K562 (cell line): Measurements from ENCODE around the gene LTB4R2. TPM values are rescaled to one million over a fixed set of nuclear protein-coding genes. Genes with fewer than 3 reads are reported as not detected.

Experiments
- BACH1 ChIP-seq: fragments of 200-800 bp; sonication (Bioruptor generic); IDR thresholded peaks from 2 replicates; pipeline ENCODE4 v1.6.1; 2016; ENCODE audit warnings: missing genetic modification characterization, missing compliant biosample characterization
- BRD9 ChIP-seq: fragments of 450-650 bp; IDR thresholded peaks from 2 replicates; pipeline ENCODE4 v1.6.1; 2018; ENCODE audit warnings: low read depth; ENCODE audit not compliant: partially characterized antibody
- CBX3 ChIP-seq, 2 experiments: IDR thresholded peaks; 1 replicate in 1 of 2; 2 replicates in 1 of 2; pipeline ENCODE4 v1.6.1; 2012; ENCODE audit warnings: inconsistent platforms in 2 of 2, low read length in 2 of 2, borderline replicate concordance in 1 of 2, control low read depth in 1 of 2
- CTBP1 ChIP-seq: fragments of 450-650 bp; IDR thresholded peaks from 2 replicates; pipeline ENCODE4 v1.6.1; 2016; ENCODE audit warnings: borderline replicate concordance
- ELF1 ChIP-seq: fragments of 200-800 bp; sonication (Bioruptor generic); IDR thresholded peaks from 2 replicates; pipeline ENCODE4 v1.6.1; 2016; ENCODE audit warnings: missing genetic modification characterization, missing compliant biosample characterization
- ESRRA ChIP-seq: fragments of 450-650 bp; IDR thresholded peaks from 2 replicates; pipeline ENCODE4 v1.6.1; 2014; ENCODE audit warnings: low read depth, mild to moderate bottlenecking, moderate library complexity, borderline replicate concordance
- HDAC1 ChIP-seq, 2 experiments: fragments of 450-650 bp; IDR thresholded peaks; 2 replicates each; pipeline ENCODE4 v1.6.1; 2016 to 2017; ENCODE audit warnings: inconsistent platforms in 1 of 2, mild to moderate bottlenecking in 1 of 2, moderate library complexity in 1 of 2
- MYNN ChIP-seq, 2 experiments: sonication (generic); formaldehyde crosslinking in 1 of 2; IDR thresholded peaks; 2 replicates each; pipeline versions ENCODE4 v1.5.0 to v1.6.1; 2016 to 2020; ENCODE audit warnings: antibody characterized with exemption in 1 of 2, missing genetic modification reagents in 1 of 2
- NFRKB ChIP-seq: fragments of 450-650 bp; IDR thresholded peaks from 2 replicates; pipeline ENCODE4 v1.6.1; 2016; ENCODE audit warnings: low read depth
- RFX5 ChIP-seq: IDR thresholded peaks from 2 replicates; pipeline ENCODE4 v1.6.1; 2011; ENCODE audit warnings: low read depth, mild to moderate bottlenecking, improper control_type of control experiment, low read length
- TARDBP ChIP-seq: fragments of 450-650 bp; IDR thresholded peaks from 2 replicates; pipeline ENCODE4 v1.6.1; 2016
- THRAP3 ChIP-seq: fragments of 450-650 bp; IDR thresholded peaks from 2 replicates; pipeline ENCODE4 v1.6.1; 2016; ENCODE audit warnings: mild to moderate bottlenecking, inconsistent platforms, borderline replicate concordance
- XRCC4 ChIP-seq: IDR thresholded peaks from one replicate; pipeline ENCODE4 v1.6.1; 2011; ENCODE audit not compliant: insufficient read depth, insufficient read length; ENCODE audit errors: extremely low read depth
- ZBTB17 ChIP-seq: fragments of 450-650 bp; formaldehyde crosslinking; IDR thresholded peaks from 2 replicates; pipeline ENCODE4 v1.4.0; 2020; ENCODE audit warnings: mild to moderate bottlenecking
- ZNF197 ChIP-seq: fragments of 200-800 bp; sonication (Bioruptor generic); IDR thresholded peaks from 2 replicates; pipeline ENCODE4 v1.6.1; 2016; ENCODE audit warnings: low read depth, missing genetic modification characterization, missing compliant biosample characterization
- ZNF24 ChIP-seq: fragments of 450-650 bp; IDR thresholded peaks from 2 replicates; pipeline ENCODE4 v1.6.1; 2016
- ZNF445 ChIP-seq: fragments of 250-450 bp; sonication (Bioruptor Pico); IDR thresholded peaks from 2 replicates; pipeline ENCODE4 v1.4.0; 2020; ENCODE audit warnings: low read depth, mild to moderate bottlenecking, moderate library complexity
- ZNF696 ChIP-seq: fragments of 250-450 bp; sonication (Bioruptor Pico); conservative IDR thresholded peaks from 2 replicates; pipeline ENCODE4 v1.4.0; 2020; ENCODE audit warnings: mild to moderate bottlenecking, moderate library complexity
- polyA plus RNA-seq, 8 experiments: library from polyadenylated mRNA; depleted of rRNA in 4 of 8; stranded (reverse) in 5 of 8; unstranded in 3 of 8; fragments of >200 nt; fragmentation: Nextera tagmentation in 2 of 8; fragmentation: Illumina TruSeq in 1 of 8; extraction: Ambion mirVana in 2 of 8; extraction: Trizol in 1 of 8; gene quantifications; 2 replicates each; pipeline versions ENCODE4 v1.2.1 to v1.2.3, GENCODE V29; 2011 to 2014; ENCODE audit warnings: inconsistent platforms in 1 of 8, missing spikeins in 1 of 8
- total RNA-seq, 7 experiments: library from RNA; depleted of rRNA in 6 of 7; stranded (reverse); fragments of >200 nt in 6 of 7; fragmentation: Illumina TruSeq in 2 of 7; extraction: Trizol in 2 of 7; gene quantifications; 2 replicates each; pipeline versions ENCODE4 v1.2.1 to v1.2.3, GENCODE V29; 2011 to 2021; ENCODE audit warnings: low replicate concordance in 1 of 7
- TF ChIP-seq, protein P1 (sequence below): conservative IDR thresholded peaks from 2 replicates; pipeline ENCODE4 v1.6.1; 2011; ENCODE audit warnings: low read depth, mild to moderate bottlenecking, low read length; ENCODE audit not compliant: control insufficient read depth
- TF ChIP-seq, protein P2 (sequence below): fragments of 250-450 bp; sonication (Bioruptor Pico); IDR thresholded peaks from 2 replicates; pipeline ENCODE4 v1.9.0; 2021; ENCODE audit warnings: mild to moderate bottlenecking, inconsistent platforms
- TF ChIP-seq, protein P3 (sequence below): fragments of 450-650 bp; IDR thresholded peaks from 2 replicates; pipeline ENCODE4 v1.6.1; 2016
- TF ChIP-seq, protein P4 (sequence below): fragments of 450-650 bp; formaldehyde crosslinking; IDR thresholded peaks from 2 replicates; pipeline ENCODE4 v1.4.0; 2020; ENCODE audit warnings: mild to moderate bottlenecking, mixed read lengths

Gene LTB4R2
- total and polyA plus RNA-seq, 9 of the 15 experiments (the other 6 are each of a cell fraction or from before 2014, with no cell fraction given), result 0.03 to 11.6 (median 2.8) TPM; not detected in 1

DNA sequence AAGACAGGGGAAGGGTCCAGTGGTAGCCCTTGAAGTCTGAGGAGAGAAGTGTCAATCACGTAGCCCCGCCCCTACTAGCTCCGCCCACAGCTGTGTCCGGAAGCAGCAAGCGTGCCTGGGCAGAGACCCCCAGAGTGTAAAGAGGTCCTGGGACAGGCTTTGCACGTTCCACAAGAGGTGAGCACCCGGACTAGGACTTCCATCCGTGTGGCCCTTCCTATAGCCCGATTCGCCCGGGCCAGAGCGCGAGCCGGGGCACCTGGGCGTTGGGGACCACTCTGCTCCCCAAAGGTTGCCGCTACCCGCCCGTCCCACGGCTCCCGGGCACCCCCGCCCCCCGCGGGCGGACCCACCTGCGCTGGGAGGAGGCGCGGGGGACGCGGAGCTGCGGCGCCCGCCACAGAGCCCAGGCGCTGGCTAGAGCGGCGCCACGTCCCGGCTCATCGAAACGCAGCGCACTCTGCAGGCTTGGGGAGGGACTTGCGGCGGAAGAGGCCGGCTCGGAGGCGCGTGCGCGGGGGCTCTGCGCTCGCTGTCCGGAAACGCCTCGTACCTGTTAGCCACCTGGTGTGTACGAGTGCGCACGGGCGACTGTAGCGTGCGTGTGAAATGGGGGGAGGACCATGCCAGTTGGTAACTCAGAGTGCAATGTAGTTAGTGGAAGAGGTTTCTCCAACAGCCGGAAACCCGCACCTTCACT is 38.7 kb upstream of the LTB4R2 start, which contains the start of gene RABGGTA (continued):
- peak; percentile 45; the same call in 1 of the 2 replicates for TF ChIP-seq TARDBP
- TF ChIP-seq ZNF445 (CRISPR knock-in tag), result no peak
- peak; percentile 89 for TF ChIP-seq ELF1
- TF ChIP-seq ZBTB17, result no peak
- TF ChIP-seq ZNF24, result 0 out of 2 replicates have a peak, but pooled peaks have one; percentile 20
- TF ChIP-seq RFX5, result no peak
- TF ChIP-seq ESRRA, result peak; percentile 58; the same call in 1 of the 2 replicates
- no peak for TF ChIP-seq ZNF696 (CRISPR knock-in tag)
- TF ChIP-seq CTBP1, result peak; percentile 82; the same call in 1 of the 2 replicates
- TF ChIP-seq MYNN (IDR thresholded peaks at IDR 0.05), result no peak
- TF ChIP-seq MYNN (CRISPR knock-in tag; IDR thresholded peaks at IDR 0.05), result no peak
- 0 out of 3 replicates have a peak, but pooled peaks of 1 of the 2 experiments have one; percentile 45 for TF ChIP-seq CBX3 (IDR thresholded peaks at IDR 0.05; ENCODE audit: borderline replicate concordance in 1 of 2, low read length in 2 of 2)
- no peak for TF ChIP-seq ZNF197
- no peak for TF ChIP-seq XRCC4
- TF ChIP-seq, protein P1, sequence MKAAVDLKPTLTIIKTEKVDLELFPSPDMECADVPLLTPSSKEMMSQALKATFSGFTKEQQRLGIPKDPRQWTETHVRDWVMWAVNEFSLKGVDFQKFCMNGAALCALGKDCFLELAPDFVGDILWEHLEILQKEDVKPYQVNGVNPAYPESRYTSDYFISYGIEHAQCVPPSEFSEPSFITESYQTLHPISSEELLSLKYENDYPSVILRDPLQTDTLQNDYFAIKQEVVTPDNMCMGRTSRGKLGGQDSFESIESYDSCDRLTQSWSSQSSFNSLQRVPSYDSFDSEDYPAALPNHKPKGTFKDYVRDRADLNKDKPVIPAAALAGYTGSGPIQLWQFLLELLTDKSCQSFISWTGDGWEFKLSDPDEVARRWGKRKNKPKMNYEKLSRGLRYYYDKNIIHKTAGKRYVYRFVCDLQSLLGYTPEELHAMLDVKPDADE, result peak; percentile 60; the same call in 1 of the 2 replicates
- TF ChIP-seq, protein P2, sequence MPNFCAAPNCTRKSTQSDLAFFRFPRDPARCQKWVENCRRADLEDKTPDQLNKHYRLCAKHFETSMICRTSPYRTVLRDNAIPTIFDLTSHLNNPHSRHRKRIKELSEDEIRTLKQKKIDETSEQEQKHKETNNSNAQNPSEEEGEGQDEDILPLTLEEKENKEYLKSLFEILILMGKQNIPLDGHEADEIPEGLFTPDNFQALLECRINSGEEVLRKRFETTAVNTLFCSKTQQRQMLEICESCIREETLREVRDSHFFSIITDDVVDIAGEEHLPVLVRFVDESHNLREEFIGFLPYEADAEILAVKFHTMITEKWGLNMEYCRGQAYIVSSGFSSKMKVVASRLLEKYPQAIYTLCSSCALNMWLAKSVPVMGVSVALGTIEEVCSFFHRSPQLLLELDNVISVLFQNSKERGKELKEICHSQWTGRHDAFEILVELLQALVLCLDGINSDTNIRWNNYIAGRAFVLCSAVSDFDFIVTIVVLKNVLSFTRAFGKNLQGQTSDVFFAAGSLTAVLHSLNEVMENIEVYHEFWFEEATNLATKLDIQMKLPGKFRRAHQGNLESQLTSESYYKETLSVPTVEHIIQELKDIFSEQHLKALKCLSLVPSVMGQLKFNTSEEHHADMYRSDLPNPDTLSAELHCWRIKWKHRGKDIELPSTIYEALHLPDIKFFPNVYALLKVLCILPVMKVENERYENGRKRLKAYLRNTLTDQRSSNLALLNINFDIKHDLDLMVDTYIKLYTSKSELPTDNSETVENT (CRISPR knock-in tag), result peak; percentile 99
- 0 out of 4 replicates have a peak, but pooled peaks of 1 of the 2 experiments have one; percentile 40 for TF ChIP-seq HDAC1 (IDR thresholded peaks at IDR 0.05)
- no peak for TF ChIP-seq NFRKB
- TF ChIP-seq, protein P3, sequence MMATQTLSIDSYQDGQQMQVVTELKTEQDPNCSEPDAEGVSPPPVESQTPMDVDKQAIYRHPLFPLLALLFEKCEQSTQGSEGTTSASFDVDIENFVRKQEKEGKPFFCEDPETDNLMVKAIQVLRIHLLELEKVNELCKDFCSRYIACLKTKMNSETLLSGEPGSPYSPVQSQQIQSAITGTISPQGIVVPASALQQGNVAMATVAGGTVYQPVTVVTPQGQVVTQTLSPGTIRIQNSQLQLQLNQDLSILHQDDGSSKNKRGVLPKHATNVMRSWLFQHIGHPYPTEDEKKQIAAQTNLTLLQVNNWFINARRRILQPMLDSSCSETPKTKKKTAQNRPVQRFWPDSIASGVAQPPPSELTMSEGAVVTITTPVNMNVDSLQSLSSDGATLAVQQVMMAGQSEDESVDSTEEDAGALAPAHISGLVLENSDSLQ, result peak; percentile 98
- no peak for TF ChIP-seq THRAP3
- TF ChIP-seq BRD9, result no peak
- no peak for TF ChIP-seq BACH1 (tag)
- TF ChIP-seq, protein P4, sequence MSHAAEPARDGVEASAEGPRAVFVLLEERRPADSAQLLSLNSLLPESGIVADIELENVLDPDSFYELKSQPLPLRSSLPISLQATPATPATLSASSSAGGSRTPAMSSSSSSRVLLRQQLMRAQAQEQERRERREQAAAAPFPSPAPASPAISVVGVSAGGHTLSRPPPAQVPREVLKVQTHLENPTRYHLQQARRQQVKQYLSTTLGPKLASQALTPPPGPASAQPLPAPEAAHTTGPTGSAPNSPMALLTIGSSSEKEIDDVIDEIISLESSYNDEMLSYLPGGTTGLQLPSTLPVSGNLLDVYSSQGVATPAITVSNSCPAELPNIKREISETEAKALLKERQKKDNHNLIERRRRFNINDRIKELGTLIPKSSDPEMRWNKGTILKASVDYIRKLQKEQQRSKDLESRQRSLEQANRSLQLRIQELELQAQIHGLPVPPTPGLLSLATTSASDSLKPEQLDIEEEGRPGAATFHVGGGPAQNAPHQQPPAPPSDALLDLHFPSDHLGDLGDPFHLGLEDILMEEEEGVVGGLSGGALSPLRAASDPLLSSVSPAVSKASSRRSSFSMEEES (CRISPR knock-in tag), result no peak
